Vagina (tissue), 2 donors: Measurements from ENCODE around the gene PSMB3. TPM values are rescaled to one million over a fixed set of nuclear protein-coding genes. Genes with fewer than 3 reads are reported as not detected.

Experiments used
- DNase-seq, 2 donors: peaks; one replicate each; pipeline ENCODE4 v3.0.0-alpha.2; 2017; ENCODE audit errors: extremely low spot score in 2 of 2
- H3K27ac ChIP-seq: fragments of 200-600 bp; sonication (generic); one replicate; pipeline ENCODE4 v1.5.1; 2019
- H3K27me3 ChIP-seq: fragments of 200-600 bp; sonication (generic); one replicate; pipeline ENCODE4 v1.5.1; 2019
- H3K36me3 ChIP-seq, 2 donors: fragments of 200-600 bp; sonication (generic); one replicate each; pipeline ENCODE4 v1.5.1; 2017 to 2019
- H3K4me1 ChIP-seq: fragments of 200-600 bp; sonication (generic); one replicate; pipeline ENCODE4 v1.5.1; 2019
- H3K4me3 ChIP-seq, 2 donors: fragments of 200-600 bp; sonication (generic); 1 replicate in 1 of 2; 2 replicates in 1 of 2; pipeline ENCODE4 v1.5.1; 2016 to 2019
- H3K9me3 ChIP-seq: fragments of 200-600 bp; sonication (generic); one replicate; pipeline ENCODE4 v1.5.1; 2019
- POLR2A ChIP-seq, 2 donors: fragments of 450-650 bp; IDR thresholded peaks; one replicate each; pipeline ENCODE4 v1.6.1; 2017; ENCODE audit warnings: antibody characterized with exemption in 2 of 2, mild to moderate bottlenecking in 2 of 2, moderate library complexity in 2 of 2
- POLR2AphosphoS5 ChIP-seq, 2 donors: sonication (generic); formaldehyde crosslinking; IDR thresholded peaks; one replicate each; pipeline ENCODE4 v1.9.0; 2017; ENCODE audit warnings: antibody characterized with exemption in 2 of 2, mild to moderate bottlenecking in 2 of 2, low read depth in 1 of 2; ENCODE audit not compliant: insufficient read depth in 1 of 2
- intact Hi-C: fragments of 100-400 bp; cut with DNase I; formaldehyde crosslinking; loops from one replicate; pipeline ENCODE4 v1.15.1; 2023
- total RNA-seq: library from RNA; depleted of rRNA; stranded (reverse); fragments of >200 nt; gene quantifications from one replicate; pipeline ENCODE4 v1.2.3, GENCODE V29; 2016
- TF ChIP-seq, protein P1 (sequence below), 3 experiments: fragments of 450-650 bp in 2 of 3; fragments of 200-600 bp in 1 of 3; sonication (generic) in 1 of 3; IDR thresholded peaks; one replicate each; pipeline ENCODE4 v1.5.1; 2017 to 2019; ENCODE audit warnings: antibody characterized with exemption in 3 of 3, mild to moderate bottlenecking in 2 of 3, moderate library complexity in 2 of 3

Gene PSMB3
- total RNA-seq, 1 donor from 2014 or later = 193 TPM

DNA sequence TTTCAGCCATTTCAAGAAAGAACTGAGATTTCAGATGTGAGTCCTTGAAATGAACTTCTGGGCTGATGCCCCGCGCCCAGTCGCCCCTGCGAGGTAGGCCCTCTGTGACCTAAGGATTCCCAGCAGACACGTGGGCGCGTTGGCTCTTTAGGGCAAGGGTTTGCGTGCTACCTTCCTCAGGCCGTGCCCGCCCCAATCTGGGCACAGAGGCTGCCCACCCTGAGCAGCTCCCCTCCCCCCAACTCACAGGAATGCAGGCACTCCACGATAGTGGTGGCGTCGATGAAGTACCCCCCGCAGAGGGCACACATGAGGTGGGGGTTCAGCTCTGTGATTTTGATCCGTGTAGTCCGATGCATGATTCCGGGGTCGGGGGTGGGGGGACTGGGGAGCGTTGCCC is 12.5 kb upstream of the PSMB3 start:
- no peak for DNase-seq
- intact Hi-C loops = loop anchor here (5.0 kb wide), 1 partner anchor 38 kb away; no protein-coding TSS in a partner anchor
- H3K4me3 ChIP-seq = no peak overlapping the region
- no peak overlapping the region for H3K27ac ChIP-seq
- peaks cover 0 to 30% of the 10 kb centered on the region in 2 donors for H3K36me3 ChIP-seq
- no peaks in the 10 kb centered on the region for H3K9me3 ChIP-seq
- peaks cover 30% of the 10 kb centered on the region for H3K4me1 ChIP-seq
- TF ChIP-seq POLR2AphosphoS5 (IDR thresholded peaks at IDR 0.05; ENCODE audit: insufficient read depth in 1 of 2, low read depth in 1 of 2) = no peak
- no peak for TF ChIP-seq POLR2A (IDR thresholded peaks at IDR 0.05)
- TF ChIP-seq, protein P1, sequence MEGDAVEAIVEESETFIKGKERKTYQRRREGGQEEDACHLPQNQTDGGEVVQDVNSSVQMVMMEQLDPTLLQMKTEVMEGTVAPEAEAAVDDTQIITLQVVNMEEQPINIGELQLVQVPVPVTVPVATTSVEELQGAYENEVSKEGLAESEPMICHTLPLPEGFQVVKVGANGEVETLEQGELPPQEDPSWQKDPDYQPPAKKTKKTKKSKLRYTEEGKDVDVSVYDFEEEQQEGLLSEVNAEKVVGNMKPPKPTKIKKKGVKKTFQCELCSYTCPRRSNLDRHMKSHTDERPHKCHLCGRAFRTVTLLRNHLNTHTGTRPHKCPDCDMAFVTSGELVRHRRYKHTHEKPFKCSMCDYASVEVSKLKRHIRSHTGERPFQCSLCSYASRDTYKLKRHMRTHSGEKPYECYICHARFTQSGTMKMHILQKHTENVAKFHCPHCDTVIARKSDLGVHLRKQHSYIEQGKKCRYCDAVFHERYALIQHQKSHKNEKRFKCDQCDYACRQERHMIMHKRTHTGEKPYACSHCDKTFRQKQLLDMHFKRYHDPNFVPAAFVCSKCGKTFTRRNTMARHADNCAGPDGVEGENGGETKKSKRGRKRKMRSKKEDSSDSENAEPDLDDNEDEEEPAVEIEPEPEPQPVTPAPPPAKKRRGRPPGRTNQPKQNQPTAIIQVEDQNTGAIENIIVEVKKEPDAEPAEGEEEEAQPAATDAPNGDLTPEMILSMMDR (IDR thresholded peaks at IDR 0.05) = no peak
- H3K27me3 ChIP-seq = no peaks in the 10 kb centered on the region

DNA sequence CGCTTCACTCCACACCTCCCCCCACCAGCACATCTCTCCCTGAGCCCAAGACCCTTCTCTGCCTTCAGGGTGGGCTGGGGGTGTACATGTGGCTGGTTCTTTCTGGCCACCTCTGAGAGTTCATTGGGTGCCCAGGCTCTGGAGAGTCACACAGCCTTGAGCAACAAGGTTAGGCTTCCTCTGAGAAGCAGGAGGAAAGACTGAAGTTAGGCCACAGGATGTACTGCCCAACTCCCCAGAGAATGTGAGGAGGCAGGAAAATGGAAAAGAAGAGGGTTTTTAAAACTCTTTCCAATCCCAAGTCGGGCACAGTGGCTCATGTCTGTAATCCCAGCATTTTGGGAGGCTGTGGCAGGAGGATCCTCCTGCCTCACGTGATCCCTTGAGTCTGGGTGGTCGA is 11.7 kb upstream of the PSMB3 start:
- peaks cover 29% of the 10 kb centered on the region for H3K4me1 ChIP-seq
- intact Hi-C loops = loop anchor here (5.0 kb wide), 1 partner anchor 39 kb away; no protein-coding TSS in a partner anchor

DNA sequence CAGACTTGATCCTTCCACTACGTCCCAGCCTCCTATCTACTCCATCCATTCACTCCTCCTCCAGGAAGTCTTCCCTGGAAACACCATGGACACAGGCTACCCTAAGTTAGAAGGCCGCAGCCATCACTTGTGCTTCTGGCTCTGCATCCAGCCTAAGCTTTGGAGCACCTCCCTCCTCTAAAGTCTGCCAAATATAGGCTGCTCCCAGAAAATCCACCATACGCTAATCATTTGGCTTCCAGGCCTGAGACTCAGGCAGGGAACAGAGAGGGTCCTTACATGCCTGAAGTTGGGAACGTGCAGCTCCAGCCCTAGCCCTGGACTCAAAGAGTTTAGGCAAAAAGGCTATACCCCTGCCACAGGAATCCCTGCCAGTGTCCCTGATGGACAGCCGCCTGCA is 11.1 kb upstream of the PSMB3 start:
- Histone ChIP-seq H3K27me3 (no peaks in the 10 kb centered on the region), H3K27ac (no peak overlapping the region), H3K4me3 (no peak overlapping the region), H3K36me3 (peaks cover 0 to 22% of the 10 kb centered on the region in 2 donors), H3K9me3 (no peaks in the 10 kb centered on the region), H3K4me1 (peaks cover 36% of the 10 kb centered on the region)
- DNase-seq = no peak
- intact Hi-C loops = loop anchor here (5.0 kb wide), 1 partner anchor 39 kb away; no protein-coding TSS in a partner anchor
- TF ChIP-seq POLR2A (IDR thresholded peaks at IDR 0.05) = no peak
- TF ChIP-seq, protein P1 (IDR thresholded peaks at IDR 0.05) = no peak
- no peak for TF ChIP-seq POLR2AphosphoS5 (IDR thresholded peaks at IDR 0.05; ENCODE audit: insufficient read depth in 1 of 2, low read depth in 1 of 2)

More for the DNA sequence above, 11.7 kb upstream of the PSMB3 start:
- H3K9me3 ChIP-seq = no peaks in the 10 kb centered on the region
- TF ChIP-seq POLR2AphosphoS5 (IDR thresholded peaks at IDR 0.05; ENCODE audit: insufficient read depth in 1 of 2, low read depth in 1 of 2) (no peak), POLR2A (IDR thresholded peaks at IDR 0.05) (no peak)
- TF ChIP-seq, protein P1 (IDR thresholded peaks at IDR 0.05) = no peak
- no peak overlapping the region for H3K4me3 ChIP-seq
- DNase-seq = no peak
- H3K27ac ChIP-seq = no peak overlapping the region
- H3K36me3 ChIP-seq = peaks cover 0 to 27% of the 10 kb centered on the region in 2 donors
- no peaks in the 10 kb centered on the region for H3K27me3 ChIP-seq

DNA sequence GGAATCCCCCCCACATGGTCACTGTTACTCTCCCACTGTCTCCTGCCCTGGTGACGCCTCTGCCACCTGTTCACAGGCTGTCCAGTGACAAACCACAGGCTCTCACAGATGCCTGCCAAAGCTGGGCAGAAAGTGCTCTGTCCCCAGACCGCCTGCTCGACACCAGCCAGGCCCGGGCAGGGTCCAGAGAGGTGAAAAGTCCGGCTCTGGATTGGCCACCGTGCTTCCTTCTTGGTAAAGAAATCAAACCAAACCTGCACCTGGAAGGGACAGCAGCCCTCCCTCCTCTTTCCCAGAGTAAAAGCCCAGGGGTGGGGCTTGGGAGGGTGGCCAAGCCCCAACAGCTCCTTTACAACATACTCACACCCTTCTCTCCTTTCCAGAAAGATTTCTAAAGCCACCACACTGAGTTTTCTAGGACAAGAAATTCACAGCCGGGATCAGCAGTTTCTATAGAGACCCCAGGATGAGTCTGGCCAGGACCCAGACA is 10.6 kb upstream of the PSMB3 start:
- Histone ChIP-seq H3K27me3 (no peaks in the 10 kb centered on the region), H3K4me1 (peaks cover 41% of the 10 kb centered on the region), H3K36me3 (peaks cover 0 to 20% of the 10 kb centered on the region in 2 donors), H3K27ac (peak overlapping the region; percentile 59), H3K9me3 (no peaks in the 10 kb centered on the region), H3K4me3 (peak overlapping the region in 1 of 2 donors; percentile 28)
- TF ChIP-seq, protein P1 (IDR thresholded peaks at IDR 0.05) = no peak
- TF ChIP-seq POLR2A (IDR thresholded peaks at IDR 0.05) (no peak), POLR2AphosphoS5 (IDR thresholded peaks at IDR 0.05; ENCODE audit: insufficient read depth in 1 of 2, low read depth in 1 of 2) (no peak)
- DNase-seq = no peak
- intact Hi-C loops = loop anchor here (5.0 kb wide), 1 partner anchor 40 kb away; no protein-coding TSS in a partner anchor
